HG03575 (cell line): ENCODE results near the gene PSMB5.

Experiments used
- ATAC-seq: cut with Tn5 transposase; IDR thresholded peaks from one replicate; pipeline ENCODE4 v1.9.1; 2021; ENCODE audit not compliant: unreplicated experiment, insufficient number of reproducible peaks, low FRiP score; ENCODE audit errors: extremely low read depth

Gene PSMB5

DNA sequence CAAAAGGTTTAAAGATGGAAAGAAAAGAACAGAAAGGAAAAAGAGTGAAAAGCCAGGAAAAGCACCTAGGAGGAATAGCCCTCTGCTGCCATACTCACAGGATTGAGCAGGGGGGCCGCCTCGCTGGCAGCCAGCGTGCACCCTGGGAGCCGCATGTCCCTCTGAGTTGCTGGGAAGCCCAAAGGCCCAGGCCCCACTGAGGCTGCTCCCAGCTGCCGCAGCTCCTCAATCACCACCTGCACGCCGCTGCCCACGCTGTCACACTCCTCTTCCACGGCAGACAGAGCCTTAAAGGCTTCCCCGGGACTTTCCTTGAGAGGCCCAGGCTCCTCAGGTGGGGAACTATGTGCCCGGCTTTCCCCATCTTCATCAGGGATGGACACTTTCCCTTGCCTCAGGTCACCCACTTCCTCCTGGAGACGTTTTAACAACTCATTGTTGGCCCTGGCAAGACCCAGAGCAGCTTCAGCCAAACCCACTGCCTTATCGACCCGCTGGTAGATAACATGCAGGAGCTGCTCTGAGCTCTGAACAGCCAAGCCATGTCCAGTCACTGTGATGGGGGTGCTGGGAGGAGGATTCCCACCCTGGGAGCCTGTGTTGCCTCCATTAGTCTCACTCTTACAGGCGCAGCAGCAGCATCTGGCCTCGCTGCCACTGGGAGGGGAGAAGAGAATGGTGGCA is 36.2 kb downstream of the PSMB5 start:
- ATAC-seq = no peak

DNA sequence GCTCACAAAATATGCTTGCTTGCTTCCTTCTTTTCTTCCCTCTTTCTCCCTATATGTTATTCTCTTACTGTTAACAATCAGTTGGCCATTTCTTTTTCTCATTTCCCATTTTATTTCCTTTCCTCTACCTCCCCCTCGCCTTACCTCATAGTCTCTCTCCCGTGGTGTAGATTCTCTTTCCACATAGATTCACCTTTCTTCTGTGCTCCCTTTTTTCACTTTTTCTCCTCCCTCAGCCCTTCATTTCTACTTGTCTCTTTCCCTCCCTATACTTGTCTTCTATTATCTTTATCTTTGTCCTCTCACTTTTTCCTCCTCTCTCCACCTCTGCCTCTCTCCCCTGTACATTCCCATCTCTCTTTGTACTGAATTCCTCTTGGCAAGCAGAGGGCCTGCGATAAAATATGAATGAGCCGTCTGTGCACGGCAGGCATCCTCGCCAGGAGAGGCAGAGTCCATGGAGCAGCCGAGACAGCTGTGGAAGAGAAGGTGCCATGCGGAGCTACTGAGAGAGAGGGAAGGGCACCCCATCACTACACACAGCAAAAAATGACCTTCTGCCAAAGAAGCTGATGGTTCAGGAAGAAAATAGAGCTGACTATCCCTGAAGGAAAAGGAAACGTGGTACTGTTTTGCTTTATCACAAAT is 36.9 kb downstream of the PSMB5 start:
- ATAC-seq = no peak

DNA sequence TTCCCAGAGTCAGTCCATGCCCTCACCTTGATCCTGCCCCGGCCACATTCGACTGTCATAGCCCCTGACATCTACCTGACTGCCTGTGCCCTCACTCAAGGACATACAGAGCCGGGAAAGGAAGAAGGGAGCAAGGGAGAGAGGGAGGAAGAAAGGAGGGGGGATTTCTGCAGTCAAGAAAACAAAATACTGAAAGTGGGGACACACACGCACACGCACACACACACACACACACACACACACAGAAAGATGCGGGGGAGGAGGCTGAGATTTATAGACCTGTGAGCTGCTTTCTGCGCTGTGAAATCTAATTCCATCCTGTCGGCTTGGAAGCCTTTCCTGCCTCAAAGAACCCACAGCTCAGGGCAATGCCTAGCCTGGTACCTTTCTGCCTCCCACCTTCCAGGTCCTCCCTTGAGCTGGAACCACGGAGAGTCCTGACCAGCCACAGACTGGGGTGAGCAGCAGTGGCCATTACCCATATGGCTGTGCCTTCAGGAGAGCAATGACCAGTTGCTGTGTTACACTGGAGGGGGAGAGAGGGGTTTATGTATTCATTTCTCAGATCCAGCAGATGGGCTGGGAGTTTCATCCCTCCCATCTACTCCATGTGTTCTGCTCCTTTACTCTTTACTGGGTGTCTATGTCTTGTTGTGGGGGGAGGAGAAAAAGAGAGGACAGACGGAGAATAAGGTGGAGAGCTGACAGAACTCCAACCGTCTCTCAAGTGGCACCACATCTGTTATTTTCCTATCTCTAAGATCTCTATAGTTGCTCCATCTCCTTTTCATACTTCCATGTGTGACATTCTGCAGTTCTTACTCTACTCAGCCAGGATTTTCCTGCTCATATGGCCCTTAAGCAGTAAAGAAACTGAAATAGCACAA is 37.7 kb downstream of the PSMB5 start:
- no peak for ATAC-seq

DNA sequence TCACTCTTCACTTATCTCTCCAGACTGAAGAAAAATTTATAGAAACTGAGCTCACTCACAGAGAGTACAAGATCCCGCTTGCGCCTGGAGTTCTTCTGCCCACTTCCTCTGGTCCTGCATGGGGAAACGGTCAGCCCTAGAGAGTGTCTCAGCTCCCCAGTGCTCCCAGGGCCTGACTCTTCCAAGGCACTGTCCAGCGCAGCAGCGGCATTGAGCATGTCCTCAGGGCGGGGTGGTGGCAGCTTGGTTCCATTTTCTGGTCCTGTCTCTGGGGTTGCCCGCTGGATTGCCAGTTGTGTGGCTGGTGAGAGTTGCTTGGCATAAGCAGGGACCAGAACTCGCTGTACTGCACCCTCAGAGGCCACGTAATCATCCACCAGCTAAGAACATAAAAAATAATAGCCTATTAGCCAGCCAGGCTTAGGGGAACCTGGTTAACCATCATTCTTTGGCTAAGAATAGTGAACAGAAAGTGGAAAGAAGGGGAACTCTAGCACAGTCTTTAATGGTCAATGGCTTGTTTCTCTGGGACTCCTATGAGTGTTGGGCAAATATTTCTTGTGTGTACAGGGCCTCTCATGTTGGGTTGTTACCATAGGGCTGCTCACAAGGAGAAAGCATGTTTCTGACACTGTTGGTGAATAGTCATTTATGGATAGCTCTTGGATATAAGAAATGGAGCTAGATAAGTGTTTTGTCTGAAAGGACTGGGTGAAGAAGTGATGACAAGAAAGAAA is 38.6 kb downstream of the PSMB5 start:
- no peak for ATAC-seq

DNA sequence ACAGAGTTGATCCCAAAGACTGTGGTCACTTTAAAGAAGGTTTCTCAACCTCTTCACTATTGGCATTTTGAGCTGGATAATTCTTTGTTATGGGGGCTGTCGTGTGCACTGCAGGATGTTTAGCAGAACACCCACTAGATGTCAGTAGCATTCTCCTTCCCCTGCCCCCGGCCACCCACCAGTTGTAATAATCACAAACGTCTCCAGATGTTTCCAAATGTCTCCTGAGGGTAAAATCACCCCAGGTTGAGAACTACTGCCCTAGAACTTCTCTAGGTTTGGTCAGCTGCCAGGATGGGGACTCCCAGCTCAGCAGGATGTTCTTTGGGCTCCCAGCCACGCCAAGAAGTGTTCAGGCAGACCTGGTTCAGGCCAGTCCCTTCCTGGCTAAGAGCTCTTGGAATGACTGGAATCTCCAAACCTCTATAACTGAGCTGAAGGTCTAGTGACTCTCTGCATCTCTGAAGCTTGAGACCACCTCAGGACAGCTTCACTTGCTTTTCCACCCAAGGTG is 39.9 kb downstream of the PSMB5 start:
- no peak for ATAC-seq

DNA sequence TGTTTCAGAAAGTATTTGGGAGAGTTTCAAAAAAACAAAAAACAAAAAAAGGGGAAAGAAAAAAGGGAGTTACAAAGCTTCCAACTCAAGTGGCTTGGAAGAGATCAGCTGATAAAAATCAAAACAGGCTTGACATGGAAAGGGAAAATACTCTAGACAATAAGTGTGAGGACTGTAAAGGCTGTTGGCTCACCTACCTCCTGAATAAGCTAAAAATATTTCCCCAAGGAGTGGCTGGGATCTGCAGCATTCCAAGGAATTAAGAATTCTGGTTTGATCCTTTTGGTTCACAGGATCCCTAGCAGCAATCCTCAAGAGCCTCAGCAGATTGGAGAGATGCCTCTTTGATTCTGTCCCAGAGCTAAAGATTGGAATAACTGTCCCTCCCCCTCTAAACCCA is 41.2 kb downstream of the PSMB5 start:
- no peak for ATAC-seq

DNA sequence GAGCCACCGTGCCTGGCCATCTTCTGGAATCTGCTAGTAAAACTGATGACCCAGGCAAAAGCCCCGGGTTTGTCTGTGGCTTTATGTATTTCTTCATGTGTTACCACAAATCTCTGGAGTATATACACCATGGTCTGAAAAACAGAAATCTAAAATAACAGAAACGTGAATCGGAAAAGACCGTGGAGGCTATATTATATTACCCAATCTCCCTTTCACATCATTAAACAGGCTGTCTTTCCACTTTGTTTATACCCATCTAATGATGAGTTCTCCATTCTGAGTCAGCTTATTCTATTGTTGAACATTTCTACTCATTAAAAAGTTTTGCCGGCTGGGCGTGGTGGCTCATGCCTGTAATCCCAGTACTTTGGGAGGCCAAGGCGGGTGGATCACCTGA is 42.8 kb downstream of the PSMB5 start:
- ATAC-seq = no peak

DNA sequence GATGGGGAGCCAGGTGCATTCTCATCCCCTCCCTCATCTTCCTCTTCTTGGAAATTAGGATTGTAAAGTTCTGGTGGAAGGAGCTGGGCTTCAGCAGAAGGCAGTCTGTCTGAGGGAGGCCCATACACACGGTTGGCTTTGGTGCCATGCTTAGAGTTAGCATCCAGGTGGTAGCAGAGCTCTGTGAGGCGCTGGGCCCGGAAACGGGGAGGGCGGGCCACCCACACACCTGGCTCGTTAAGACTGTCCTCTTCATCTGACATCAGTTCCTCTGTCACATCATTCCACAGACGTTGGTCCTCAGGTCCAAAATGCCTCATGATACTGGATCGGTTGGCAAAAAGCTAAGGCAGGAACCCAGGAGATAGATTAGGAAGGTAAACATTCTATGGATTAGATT is 47.4 kb downstream of the PSMB5 start:
- no peak for ATAC-seq

DNA sequence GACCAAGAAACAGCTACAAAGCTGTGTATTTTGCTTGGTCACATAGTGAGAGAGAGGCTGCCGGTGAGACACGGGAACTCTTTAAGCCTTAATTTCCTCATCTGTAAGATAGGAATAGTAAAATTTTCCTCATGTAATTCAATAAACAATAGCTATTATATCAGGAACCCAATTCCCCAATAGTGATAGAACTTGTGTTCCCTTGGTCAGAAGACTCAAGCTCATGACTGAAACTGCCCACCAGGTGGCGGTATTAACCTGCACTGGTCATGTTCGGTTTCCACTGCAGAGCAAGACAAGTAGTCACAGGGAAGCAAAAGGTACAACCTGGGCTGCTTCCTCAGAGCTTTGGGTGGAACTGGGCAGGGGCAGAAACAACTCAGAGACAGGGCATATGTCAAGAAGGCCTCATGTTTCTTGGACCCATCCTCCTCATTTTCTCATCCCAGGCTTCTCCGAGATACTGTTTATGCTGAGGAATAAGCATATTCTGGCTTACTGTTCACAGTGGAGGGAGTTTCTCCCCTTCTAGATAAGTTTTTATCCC is 48.1 kb downstream of the PSMB5 start:
- no peak for ATAC-seq

DNA sequence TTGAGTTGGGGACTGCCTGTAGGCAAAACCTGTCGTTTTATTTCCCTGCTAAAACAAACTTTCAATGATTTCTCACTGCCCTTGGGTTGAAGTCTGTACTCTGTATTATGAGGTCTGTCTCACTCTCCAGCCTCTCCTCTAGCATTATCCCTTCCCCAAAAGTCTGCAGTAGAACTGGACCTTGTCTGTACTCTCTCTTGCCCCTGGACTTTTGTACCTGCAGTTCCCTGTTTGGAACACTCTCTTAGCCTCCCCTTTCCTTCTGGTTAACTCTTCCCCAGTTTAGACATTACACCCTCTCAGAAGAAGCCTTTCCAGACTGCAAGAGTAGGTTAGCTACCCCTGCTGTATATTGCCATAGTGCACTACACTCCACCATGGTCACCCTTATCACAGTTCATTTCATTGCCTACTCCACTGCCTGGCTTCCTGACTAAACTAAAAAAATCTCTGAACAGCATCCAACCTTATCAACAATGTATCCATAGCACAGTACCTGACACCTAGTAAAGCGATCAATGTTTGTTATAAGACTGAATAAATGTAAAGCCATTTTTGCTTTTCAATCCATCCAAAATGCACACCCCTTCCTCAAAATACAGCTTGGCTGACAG is 48.7 kb downstream of the PSMB5 start:
- ATAC-seq = no peak

DNA sequence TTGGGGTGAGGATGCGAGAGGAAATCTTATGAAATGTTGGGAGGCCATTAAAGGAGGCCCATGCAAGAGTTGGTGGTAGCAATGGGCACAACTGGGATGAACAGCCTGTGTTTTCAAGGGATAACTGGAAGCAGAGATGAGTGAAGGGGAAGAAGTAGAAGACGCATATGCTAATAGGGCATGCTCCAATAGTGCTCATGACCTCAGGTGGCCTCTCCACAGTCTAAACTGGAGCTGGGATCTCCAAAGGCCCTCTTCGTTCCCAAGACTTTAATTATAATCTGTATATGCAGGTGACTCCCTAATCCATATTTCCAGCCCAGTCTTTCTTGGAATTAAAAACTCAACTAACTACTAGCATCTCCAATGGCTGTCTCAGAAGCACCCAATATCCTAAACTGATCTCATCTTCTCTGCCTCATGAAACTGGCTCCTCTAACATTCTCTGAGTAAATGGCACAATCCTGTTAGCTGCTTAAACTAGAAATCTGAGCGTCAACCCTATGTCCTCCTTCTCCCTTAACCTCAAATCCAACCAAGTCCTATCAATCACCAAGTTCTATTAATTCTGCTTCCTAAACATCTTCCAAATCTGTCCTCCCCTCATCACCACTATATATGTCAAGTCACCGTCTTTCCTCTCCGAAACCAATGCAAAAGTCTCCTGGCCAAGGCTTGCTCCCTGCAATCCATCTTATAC is 49.6 kb downstream of the PSMB5 start:
- ATAC-seq = no peak

DNA sequence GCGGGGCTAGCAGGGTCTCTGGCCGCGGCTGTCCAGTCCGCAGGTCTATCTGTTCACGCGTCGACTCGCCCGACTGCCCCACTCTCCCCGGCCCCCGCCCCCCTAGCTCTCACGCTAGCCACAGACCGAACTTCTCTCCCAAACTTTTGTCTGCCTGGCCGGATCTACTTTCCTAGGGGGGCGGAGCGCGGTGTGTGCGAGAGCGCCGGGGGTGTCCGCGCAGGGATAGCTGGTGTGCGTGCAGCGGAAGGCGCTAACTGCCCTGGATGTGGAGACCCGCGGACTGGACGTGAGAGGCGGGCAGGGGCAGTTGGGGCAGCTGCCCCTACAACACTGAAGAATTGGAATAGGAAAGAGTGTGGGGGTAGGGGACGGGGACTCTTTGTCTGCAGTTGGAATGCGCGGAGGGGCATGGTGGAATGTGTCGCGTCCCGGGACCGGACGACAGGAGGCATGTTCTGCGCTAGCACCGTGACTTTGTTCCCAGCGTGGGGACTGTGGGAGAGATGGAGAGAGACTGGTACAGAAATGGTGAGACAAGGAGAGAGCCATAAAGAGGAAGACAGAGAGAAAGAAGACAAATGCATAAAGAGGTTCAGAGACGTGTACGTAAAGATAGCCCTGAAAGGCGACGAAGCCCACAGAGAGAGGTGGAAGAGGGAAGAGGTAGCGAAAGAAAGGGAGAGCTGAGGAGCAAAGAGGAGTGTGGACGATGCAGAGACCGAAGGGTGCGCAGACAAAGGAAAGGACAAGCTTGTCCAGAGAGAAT is 52.0 kb downstream of the PSMB5 start, which contains the start of gene AJUBA:
AJUBA (minus strand) TSS at position 75 of the 769 bp plus-strand sequence. CDS start 285 bp downstream, outside the sequence.
- ATAC-seq = no peak

DNA sequence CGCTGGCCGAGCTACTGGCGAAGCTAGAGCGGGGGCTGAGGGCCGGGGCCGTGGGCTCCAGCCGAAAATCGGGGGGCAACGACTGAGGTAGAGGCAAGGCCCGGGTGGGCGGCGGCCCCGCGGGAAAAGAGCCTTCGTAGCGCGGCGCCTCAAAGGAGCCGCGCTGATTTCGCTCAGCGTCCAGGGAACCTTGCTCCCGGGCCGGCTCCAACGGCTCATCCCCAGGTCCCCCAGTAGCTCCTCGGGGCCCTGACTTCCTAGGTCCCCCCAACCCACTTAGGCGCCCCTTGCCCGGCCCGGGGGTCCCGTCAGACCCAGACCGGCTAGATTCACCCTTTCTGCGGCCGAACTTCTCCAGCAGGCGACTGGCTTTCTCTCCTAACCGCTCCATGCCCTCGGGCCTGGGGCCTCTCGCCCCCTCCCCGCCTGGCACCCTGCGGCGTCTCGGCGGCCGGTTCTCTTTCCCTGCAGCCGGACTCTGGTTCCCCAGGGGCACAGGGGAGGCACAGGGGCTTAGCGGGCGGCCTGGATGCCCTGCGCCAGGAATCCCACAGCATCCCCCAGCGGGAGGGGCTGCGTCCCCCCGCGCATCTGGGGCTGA is 52.7 kb downstream of the PSMB5 start:
- ATAC-seq = no peak

DNA sequence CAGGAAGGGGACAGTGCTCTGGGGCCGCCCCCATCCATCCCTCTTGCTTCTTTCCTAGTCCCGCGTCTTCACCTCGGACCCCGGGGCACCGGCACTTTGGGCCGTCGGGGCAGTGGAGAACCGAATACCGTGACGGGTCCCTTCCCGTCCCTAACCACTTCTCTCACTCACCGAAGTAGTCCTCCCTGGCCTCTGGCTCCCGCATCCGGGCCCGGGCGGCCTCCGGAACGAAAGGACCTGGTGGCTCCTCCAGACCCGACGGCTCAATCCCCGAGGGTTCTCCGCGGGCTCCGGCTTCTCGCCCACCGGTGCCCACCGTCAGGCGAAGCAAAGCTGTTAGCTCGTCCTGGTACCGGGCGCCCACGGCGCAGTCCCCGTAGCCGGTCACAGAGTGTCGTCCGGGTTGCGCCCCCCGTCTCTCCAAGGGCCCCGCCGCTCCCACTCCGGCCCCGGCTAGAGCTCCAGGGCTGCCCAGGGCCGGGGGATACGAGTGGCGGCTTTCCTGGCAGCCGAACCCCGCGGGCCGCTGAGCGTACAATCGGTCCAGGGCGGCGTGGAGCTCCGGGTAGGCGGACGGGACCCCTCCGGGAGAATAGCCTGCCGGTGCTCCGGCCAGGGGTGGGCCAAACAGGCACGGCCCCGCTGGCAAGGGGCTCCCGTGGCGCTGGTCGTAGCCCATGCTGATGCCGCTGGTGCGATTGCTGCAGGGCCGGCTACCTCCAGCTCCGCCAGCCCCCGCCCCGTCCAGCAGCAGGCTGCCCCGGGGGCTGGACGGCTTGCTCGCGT is 53.4 kb downstream of the PSMB5 start:
- no peak for ATAC-seq

DNA sequence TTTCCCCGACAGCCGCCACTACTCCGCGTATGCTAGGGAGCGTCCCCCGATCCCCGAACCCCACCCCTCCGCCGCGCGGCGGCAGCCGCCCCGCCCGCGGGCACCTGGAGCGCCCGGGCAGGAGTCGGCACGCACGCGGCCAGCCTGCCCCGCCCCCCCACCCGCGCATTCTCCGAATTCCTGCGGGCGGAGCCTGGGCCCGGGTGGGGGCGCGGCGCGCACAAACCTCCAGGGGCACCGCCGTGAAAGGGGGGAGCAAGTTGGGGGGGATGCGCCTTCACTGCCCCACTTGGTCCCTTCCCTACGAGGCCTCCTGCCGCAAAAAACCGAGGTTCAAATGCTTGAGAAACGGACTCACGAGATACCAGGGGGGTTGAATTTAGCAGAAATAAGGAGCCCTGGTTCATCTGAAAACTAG is 54.0 kb downstream of the PSMB5 start:
- no peak for ATAC-seq

DNA sequence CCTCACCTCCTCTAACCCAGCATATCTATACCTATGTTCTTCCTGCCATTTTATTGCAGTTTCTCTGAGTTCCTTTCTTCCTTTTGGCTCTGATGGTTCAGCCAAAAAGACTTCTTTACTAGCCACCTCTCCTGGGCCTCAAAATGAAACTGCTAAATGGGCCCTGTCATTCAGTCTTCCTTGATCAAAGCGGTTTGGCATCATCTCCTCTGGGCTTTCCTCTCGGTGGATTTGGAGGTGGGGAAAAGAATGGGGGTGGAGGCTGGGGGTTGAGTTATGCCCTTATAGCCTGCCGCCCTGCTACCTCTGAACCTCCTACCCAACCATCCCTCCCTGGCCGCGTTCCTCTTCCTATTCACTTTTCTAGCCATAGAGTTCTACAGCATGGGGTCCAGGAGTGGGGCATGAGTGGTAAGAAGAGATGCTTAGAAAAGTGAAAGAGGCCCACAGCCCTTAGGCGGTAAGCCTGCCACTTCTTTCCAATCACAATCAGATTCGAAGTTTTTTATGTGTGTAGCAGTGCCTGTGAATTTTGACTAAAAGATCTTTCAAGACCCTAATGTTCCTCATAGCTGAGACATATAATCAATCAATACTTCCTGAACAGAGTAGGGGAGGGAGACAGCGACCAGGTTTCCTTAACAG is 54.8 kb downstream of the PSMB5 start:
- no peak for ATAC-seq
